SK-N-SH (cell line): ENCODE measurements around the gene GCN1.

Experiments
- CHD2 ChIP-seq: fragments of 150-350 bp; IDR thresholded peaks from 2 replicates; pipeline ENCODE4 v1.6.1; 2018; ENCODE audit warnings: low read length; ENCODE audit not compliant: partially characterized antibody
- CTCF ChIP-seq: fragments of 200-600 bp; sonication (generic); IDR thresholded peaks from 2 replicates; pipeline ENCODE4 v1.6.1; 2017; ENCODE audit warnings: antibody characterized with exemption, mild to moderate bottlenecking, moderate library complexity
- ELF1 ChIP-seq: IDR thresholded peaks from 2 replicates; pipeline ENCODE4 v1.4.0; 2012
- EP300 ChIP-seq, 2 experiments: IDR thresholded peaks; 2 replicates each; pipeline versions ENCODE4 v1.4.0 to v1.6.1; 2012; ENCODE audit warnings: borderline replicate concordance in 1 of 2, low read depth in 1 of 2, low read length in 1 of 2
- EZH2phosphoT487 ChIP-seq: fragments of 200-600 bp; sonication (generic); IDR thresholded peaks from 2 replicates; pipeline ENCODE4 v1.6.1; 2017; ENCODE audit warnings: low read depth, mixed run types, mild to moderate bottlenecking, antibody characterized with exemption, moderate library complexity, borderline replicate concordance
- FOSL2 ChIP-seq: IDR thresholded peaks from 2 replicates; pipeline ENCODE4 v1.4.0; 2012; ENCODE audit warnings: low read depth, mild to moderate bottlenecking, moderate library complexity, borderline replicate concordance
- FOXM1 ChIP-seq: IDR thresholded peaks from 2 replicates; pipeline ENCODE4 v1.4.0; 2012; ENCODE audit warnings: low read depth, mild to moderate bottlenecking
- SIN3A ChIP-seq: IDR thresholded peaks from 2 replicates; pipeline ENCODE4 v1.6.1; 2012; ENCODE audit warnings: low read depth, mild to moderate bottlenecking, low read length, moderate library complexity, borderline replicate concordance
- TAF1 ChIP-seq: IDR thresholded peaks from 2 replicates; pipeline ENCODE4 v1.6.1; 2012; ENCODE audit warnings: low read depth, mild to moderate bottlenecking, low read length, moderate library complexity, borderline replicate concordance
- YY1 ChIP-seq: IDR thresholded peaks from 2 replicates; pipeline ENCODE4 v1.4.0; 2012; ENCODE audit warnings: low read depth, mild to moderate bottlenecking
- ZBTB33 ChIP-seq: IDR thresholded peaks from 2 replicates; pipeline ENCODE4 v1.4.0; 2012; ENCODE audit warnings: low read depth, borderline replicate concordance

- no peak for TF ChIP-seq CTCF
- TF ChIP-seq CHD2, result no peak
- TF ChIP-seq EP300 (IDR thresholded peaks at IDR 0.05; ENCODE audit: borderline replicate concordance in 1 of 2, low read depth in 1 of 2, low read length in 1 of 2), result no peak
- no peak for TF ChIP-seq YY1
- no peak for TF ChIP-seq SIN3A
- TF ChIP-seq TAF1, result no peak
- no peak for TF ChIP-seq FOXM1
- TF ChIP-seq ELF1, result no peak
- TF ChIP-seq EZH2phosphoT487, result no peak
- no peak for TF ChIP-seq FOSL2
- no peak for TF ChIP-seq ZBTB33
These were observed 30.2 kb downstream of the GCN1 start for GRCh38 chr12:120164293-120164692.
